Measurements from ENCODE around the gene PIGP. TPM values are rescaled to one million over a fixed set of nuclear protein-coding genes. Genes with fewer than 3 reads are reported as not detected.

PIGP gene
- total and polyA plus RNA-seq, 9 of the 15 experiments (the other 6 are each of a cell fraction or from before 2014, with no cell fraction given) = 18.3 to 122 (median 35.6) TPM

GRCh38 chr21:37085726-37086125, 12.9 kb upstream of the PIGP start (continued):
- no peak for TF ChIP-seq ZNF280B (CRISPR knock-in tag; IDR thresholded peaks at IDR 0.05)
- TF ChIP-seq UBTF (IDR thresholded peaks at IDR 0.05; ENCODE audit: borderline replicate concordance in 1 of 2, low read depth in 2 of 2, low read length in 2 of 2) = no peak
- no peak for TF ChIP-seq ZNF184 (CRISPR knock-in tag; IDR thresholded peaks at IDR 0.05)
- TF ChIP-seq XRCC3 (IDR thresholded peaks at IDR 0.05) = no peak
- TF ChIP-seq ZBTB40 (IDR thresholded peaks at IDR 0.05) = no peak; the same call in 1 of the 2 replicates
- no peak for TF ChIP-seq ZBTB40 (CRISPR knock-in tag; IDR thresholded peaks at IDR 0.05)
- TF ChIP-seq SIN3A (IDR thresholded peaks at IDR 0.05; ENCODE audit: borderline replicate concordance in 2 of 2, control insufficient read depth in 1 of 2, low read depth in 2 of 2, low read length in 2 of 2) = no peak
- no peak for TF ChIP-seq ZNF76 (CRISPR knock-in tag; IDR thresholded peaks at IDR 0.05; ENCODE audit: borderline replicate concordance)
- no peak for TF ChIP-seq NR4A1 (CRISPR knock-in tag; IDR thresholded peaks at IDR 0.05)
- no peak for TF ChIP-seq NR4A1 (tag; IDR thresholded peaks at IDR 0.05)
- no peak for TF ChIP-seq SRF (CRISPR knock-in tag; IDR thresholded peaks at IDR 0.05)
- no peak for TF ChIP-seq ZNF280A (IDR thresholded peaks at IDR 0.05; ENCODE audit: low read depth, partially characterized antibody)
- no peak for TF ChIP-seq MBD2 (IDR thresholded peaks at IDR 0.05; ENCODE audit: borderline replicate concordance, low read depth)
- TF ChIP-seq DNMT1 (IDR thresholded peaks at IDR 0.05) = no peak

All from K562 (cell line).